T47D (cell line): ENCODE measurements around the gene RBCK1.
"Not testable (repeated sequence)": the region's sequence is repeated elsewhere in the genome, so short reads cannot be mapped to it uniquely, and the experiment has no call there.

Experiments used
- DNase-seq, 2 experiments: peaks; one replicate each; pipeline versions ENCODE4 v3.0.0 to v3.0.0-alpha.2; 2011 to 2012; ENCODE audit warnings: low read depth in 1 of 2, low spot score in 1 of 2
- JUND ChIP-seq: IDR thresholded peaks from 2 replicates; pipeline ENCODE4 v1.6.1; 2012; ENCODE audit warnings: low read depth
- in situ Hi-C: cut with HindIII; loops from 2 replicates; pipeline ENCODE4 v1.10.0; 2016; ENCODE audit warnings: low sequenced_read_pairs, low pct_unique_long_range_greater_than_20kb

The RBCK1 gene

DNA sequence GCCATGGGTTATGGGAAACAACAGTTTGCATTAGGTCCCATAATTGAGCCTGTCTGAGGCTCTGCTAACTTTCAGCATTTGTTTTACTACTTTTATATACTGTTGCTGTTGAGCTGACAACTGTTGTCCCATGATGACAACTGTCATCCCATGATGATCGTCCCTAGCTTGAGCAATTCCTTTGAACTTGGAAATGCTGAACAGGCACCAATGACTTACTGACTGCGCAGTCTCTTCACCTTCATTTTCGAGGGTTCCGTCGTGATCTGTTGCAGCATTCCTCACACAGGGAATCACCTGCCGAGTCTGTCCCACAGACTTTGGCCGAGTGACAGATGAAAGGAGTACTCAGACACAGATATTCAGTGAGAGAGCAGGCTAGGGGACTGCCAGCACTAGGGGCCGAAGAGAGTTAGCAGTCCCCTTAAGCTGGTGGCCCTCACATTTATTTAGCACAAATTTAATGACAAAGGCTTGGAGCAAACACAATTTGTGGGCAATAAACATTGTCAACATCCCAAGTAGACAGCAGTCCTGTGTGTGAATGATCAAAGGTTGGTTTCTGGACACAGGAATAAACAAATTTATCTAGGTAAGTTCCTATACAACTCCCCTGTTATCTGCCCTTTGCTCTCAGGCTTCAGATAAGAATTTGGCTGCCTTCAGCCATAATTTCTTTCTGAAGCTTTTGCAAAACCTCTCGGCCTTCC, 64.2 kb downstream of the RBCK1 start:
- in situ Hi-C loops, result no loop called here
- TF ChIP-seq JUND, result no peak
- no peak for DNase-seq

DNA sequence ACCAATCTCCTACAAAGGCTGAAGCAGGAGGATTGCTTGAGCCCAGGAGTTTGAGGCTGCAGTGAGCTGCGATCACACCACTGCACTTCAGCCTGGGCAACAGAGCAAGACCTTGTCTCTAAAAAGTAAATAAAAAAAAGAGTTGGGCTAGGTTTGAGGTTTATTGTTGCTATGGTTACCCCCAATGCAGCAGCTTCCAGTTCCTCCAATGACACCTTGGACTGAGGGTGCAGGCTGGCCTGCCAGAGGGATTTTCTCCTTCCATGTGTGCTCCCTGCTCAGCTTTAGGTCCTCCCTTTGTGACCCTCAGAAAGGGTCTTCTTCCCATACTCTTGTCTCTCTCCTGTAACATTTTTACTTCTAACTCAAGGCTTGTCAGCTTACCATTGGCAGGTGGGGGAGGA, 64.8 kb downstream of the RBCK1 start:
- no peak for DNase-seq
- no peak for TF ChIP-seq JUND
- in situ Hi-C loops, result no loop called here

DNA sequence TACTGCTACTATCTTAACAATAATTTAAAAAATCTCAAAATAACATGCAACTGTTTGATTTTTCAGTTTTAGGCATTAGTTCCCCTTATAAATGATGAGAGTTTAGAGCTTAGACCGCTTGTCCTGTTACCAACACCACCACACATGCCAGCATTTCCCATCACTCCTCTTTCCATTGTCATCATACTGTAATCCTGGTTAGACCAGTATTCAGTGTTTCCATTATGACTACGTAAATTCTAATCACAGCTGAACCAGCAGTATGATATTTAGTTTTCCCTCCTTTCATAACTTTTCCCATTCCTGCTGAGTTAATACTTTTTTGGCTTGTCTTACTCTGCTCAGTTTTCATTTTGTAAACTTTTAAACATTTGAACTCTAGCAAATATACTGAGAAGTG, 66.5 kb downstream of the RBCK1 start:
- TF ChIP-seq JUND, result no peak
- DNase-seq, result no peak
- in situ Hi-C loops, result no loop called here

GRCh38 chr20:475463-476357, 67.6 kb downstream of the RBCK1 start:
- DNase-seq, result no peak
- in situ Hi-C loops, result no loop called here
- TF ChIP-seq JUND, result no peak

- in situ Hi-C loops, DNase-seq: not testable (repeated sequence)
These were observed 68.6 kb downstream of the RBCK1 start for GRCh38 chr20:476561-477249.

DNA sequence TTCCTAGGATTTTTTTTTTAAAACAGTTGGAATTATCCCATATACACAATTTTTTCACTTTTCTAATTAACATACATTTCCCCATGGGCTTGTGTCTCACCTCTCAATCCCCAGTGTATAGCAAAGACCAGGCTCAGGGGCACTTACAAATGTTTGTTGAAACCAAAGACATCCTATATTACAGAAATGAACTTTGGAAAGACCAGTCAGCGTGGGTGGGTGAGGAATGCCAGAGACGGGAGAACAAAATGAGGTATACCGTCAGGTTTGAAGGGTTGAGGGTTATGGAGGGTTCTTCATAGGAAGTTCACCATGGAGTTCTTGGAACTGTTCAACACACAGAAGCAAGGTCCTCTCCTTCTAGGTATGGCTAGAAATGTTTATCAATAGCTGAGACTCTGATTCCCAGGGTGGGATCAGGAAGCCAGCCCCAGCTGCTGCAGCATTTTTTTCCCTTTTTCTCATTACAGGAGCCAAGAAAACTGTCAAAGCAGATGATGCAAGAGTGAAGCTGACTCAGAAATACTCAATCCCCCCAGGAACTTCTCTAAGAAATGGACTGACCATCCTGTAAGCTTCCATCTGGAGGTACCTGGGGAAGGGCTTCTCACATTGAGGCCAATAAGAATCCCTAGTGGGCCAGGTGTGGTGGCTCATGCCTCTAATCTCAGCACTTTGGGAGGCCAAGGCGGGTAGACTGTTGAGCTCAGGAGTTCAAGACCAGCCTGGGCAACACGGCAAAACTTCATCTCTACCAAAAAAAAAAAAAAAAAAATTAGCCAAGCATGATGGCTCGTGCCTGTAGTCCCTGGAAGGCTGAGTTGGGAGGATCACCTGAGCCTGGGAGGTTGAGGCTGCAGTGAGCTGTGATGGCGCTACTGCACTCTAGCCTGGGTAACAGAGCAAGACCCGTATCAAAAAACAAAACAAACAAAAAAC, 70.2 kb downstream of the RBCK1 start:
- DNase-seq, result no peak
- no peak for TF ChIP-seq JUND
- in situ Hi-C loops, result no loop called here

DNA sequence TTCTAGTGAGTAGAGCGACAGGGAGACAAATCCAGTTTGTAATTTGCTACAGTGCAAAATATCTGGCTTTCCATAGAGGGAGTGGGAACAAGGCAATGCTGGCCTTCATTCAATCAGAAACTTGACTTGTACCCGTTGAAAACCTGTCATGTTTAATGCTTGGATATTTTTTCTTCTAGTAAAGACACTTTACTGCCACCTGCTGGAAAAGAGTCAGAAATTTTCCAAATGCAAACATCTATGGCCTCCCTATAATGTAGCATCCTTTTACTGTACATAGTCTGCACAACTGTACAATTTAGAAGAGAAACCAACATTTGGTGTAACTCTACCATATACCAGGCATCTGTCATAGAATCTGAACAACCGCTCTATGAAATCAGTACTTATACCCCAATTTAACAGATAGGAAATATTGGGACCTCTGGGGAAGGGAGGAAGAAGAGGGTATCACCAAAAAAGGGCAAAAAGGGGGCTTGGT, 70.9 kb downstream of the RBCK1 start:
- in situ Hi-C loops, result no loop called here
- peak; percentile 49 to 83 for DNase-seq
- TF ChIP-seq JUND, result no peak

- TF ChIP-seq JUND, result no peak
- in situ Hi-C loops, result no loop called here
- no peak for DNase-seq
These were observed 71.4 kb downstream of the RBCK1 start for GRCh38 chr20:479487-479886.

- in situ Hi-C loops, result no loop called here
- TF ChIP-seq JUND, result no peak
- no peak for DNase-seq
These were observed 71.9 kb downstream of the RBCK1 start for GRCh38 chr20:480044-480443.

GRCh38 chr20:481167-481566, 73.1 kb downstream of the RBCK1 start:
- no peak for DNase-seq
- in situ Hi-C loops, result no loop called here
- TF ChIP-seq JUND, result no peak
